HG02610 (cell line): Measurements from ENCODE around the gene TMTC4.
"Not testable (repeated sequence)": the region's sequence is repeated elsewhere in the genome, so short reads cannot be mapped to it uniquely, and the experiment has no call there.

Experiments
- ATAC-seq: cut with Tn5 transposase; IDR thresholded peaks from one replicate; pipeline ENCODE4 v1.9.1; 2021; ENCODE audit warnings: mild to moderate bottlenecking, moderate library complexity; ENCODE audit not compliant: unreplicated experiment

The TMTC4 gene

GRCh38 chr13:100674572-100674871 lies at the start of gene TMTC4:
Gene TMTC4 (minus strand): TSS chr13:100674795. CDS start chr13:100670362, 4,433 bp downstream.
- peak; percentile 34 for ATAC-seq

- no peak for ATAC-seq
Observed at GRCh38 chr13:100722517-100722916, 47.9 kb upstream of the TMTC4 start.

GRCh38 chr13:100721885-100722512 lies 47.4 kb upstream of the TMTC4 start:
- peak; percentile 68 for ATAC-seq

GRCh38 chr13:100715604-100716003 lies 41.0 kb upstream of the TMTC4 start:
- no peak for ATAC-seq

GRCh38 chr13:100714478-100714877 lies 39.9 kb upstream of the TMTC4 start:
- no peak for ATAC-seq

GRCh38 chr13:100710176-100710575 lies 35.6 kb upstream of the TMTC4 start:
- ATAC-seq: no peak

- ATAC-seq: no peak
Observed at GRCh38 chr13:100707818-100708740, 33.5 kb upstream of the TMTC4 start.

- not testable (repeated sequence) for ATAC-seq
Observed at GRCh38 chr13:100698331-100698730, 23.7 kb upstream of the TMTC4 start.

- no peak for ATAC-seq
Observed at GRCh38 chr13:100695509-100695773, 20.8 kb upstream of the TMTC4 start.

- ATAC-seq: no peak
Observed at GRCh38 chr13:100694722-100695508, 20.3 kb upstream of the TMTC4 start.

- no peak for ATAC-seq
Observed at GRCh38 chr13:100689191-100689590, 14.6 kb upstream of the TMTC4 start.

GRCh38 chr13:100680131-100680530 lies 5.5 kb upstream of the TMTC4 start:
- ATAC-seq: no peak

GRCh38 chr13:100677128-100677527 lies 2.5 kb upstream of the TMTC4 start:
- ATAC-seq: not testable (repeated sequence)

- ATAC-seq: no peak
Observed at GRCh38 chr13:100675661-100676129, 1.1 kb upstream of the TMTC4 start.

- ATAC-seq: peak; percentile 97
Observed at GRCh38 chr13:100674872-100675660, 471 bp upstream of the TMTC4 start.

GRCh38 chr13:100673713-100674571 lies 653 bp downstream of the TMTC4 start:
- peak; percentile 37 for ATAC-seq

GRCh38 chr13:100673376-100673712 lies 1.3 kb downstream of the TMTC4 start:
- no peak for ATAC-seq

GRCh38 chr13:100671389-100672182 lies 3.0 kb downstream of the TMTC4 start:
- no peak for ATAC-seq

GRCh38 chr13:100668408-100668807 lies 6.2 kb downstream of the TMTC4 start:
- ATAC-seq: no peak
